HEK293T (cell line): ENCODE measurements around the gene IDH3A.

Experiments used
- BHLHE40 ChIP-seq: fragments of 450-650 bp; IDR thresholded peaks from 2 replicates; pipeline ENCODE4 v1.6.1; 2016; ENCODE audit warnings: mild to moderate bottlenecking, moderate library complexity, borderline replicate concordance
- FOXM1 ChIP-seq: fragments of 450-650 bp; IDR thresholded peaks from 2 replicates; pipeline ENCODE4 v1.6.1; 2017; ENCODE audit warnings: mild to moderate bottlenecking, borderline replicate concordance
- HDGF ChIP-seq: fragments of 450-650 bp; IDR thresholded peaks from 2 replicates; pipeline ENCODE4 v1.6.1; 2017; ENCODE audit warnings: antibody characterized with exemption, borderline replicate concordance
- L3MBTL2 ChIP-seq: fragments of 450-650 bp; conservative IDR thresholded peaks from 2 replicates; pipeline ENCODE4 v1.6.1; 2016; ENCODE audit warnings: mild to moderate bottlenecking
- PKNOX1 ChIP-seq: fragments of 450-650 bp; IDR thresholded peaks from 2 replicates; pipeline ENCODE4 v1.6.1; 2016
- ZNF384 ChIP-seq: fragments of 450-650 bp; IDR thresholded peaks from 2 replicates; pipeline ENCODE4 v1.6.1; 2016

DNA sequence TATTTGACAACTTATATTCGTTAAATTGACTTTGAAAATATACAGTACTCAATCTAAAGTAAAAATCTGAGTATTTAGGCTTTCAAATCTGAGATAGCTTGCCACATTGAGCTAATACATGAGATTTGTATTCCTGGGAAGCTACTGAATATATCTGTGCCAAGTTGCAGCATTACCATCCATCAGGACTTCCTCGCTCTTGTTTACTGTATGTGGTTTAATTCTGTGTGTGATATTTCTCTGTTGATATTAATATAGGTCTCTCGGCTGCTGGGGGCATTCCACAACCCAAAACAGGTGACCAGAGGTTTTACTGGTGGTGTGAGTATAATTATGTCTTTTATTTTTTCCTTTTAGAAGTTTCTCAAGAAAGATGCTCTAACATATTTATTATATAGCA lies 5.8 kb downstream of the IDH3A start:
- TF ChIP-seq HDGF, result no peak
- no peak for TF ChIP-seq FOXM1
- TF ChIP-seq BHLHE40, result no peak
- no peak for TF ChIP-seq PKNOX1
- no peak for TF ChIP-seq L3MBTL2
- TF ChIP-seq ZNF384, result no peak
